Lower lobe of right lung (tissue), 2 donors: ENCODE data around the gene CCSAP. TPM values are rescaled to one million over a fixed set of nuclear protein-coding genes. Genes with fewer than 3 reads are reported as not detected.
A peak's percentile ranks its signal among the peaks of the same experiment; 100 is the strongest.

Experiments used
- ATAC-seq, 2 donors: fragments of 200-7000 bp; cut with Tn5 transposase; one replicate each; pipeline ENCODE4 v1.9.1; 2020 to 2022; ENCODE audit warnings: mild to moderate bottlenecking in 2 of 2, moderate library complexity in 2 of 2
- DNase-seq: peaks from one replicate; pipeline ENCODE4 v3.0.0-alpha.2; 2020
- H3K27ac ChIP-seq: fragments of 200-600 bp; one replicate; pipeline ENCODE4 v1.8.0; 2022
- H3K27me3 ChIP-seq: fragments of 200-600 bp; one replicate; pipeline ENCODE4 v1.8.0; 2022; ENCODE audit warnings: low read depth
- H3K36me3 ChIP-seq: fragments of 200-600 bp; one replicate; pipeline ENCODE4 v1.8.0; 2022; ENCODE audit warnings: mild to moderate bottlenecking
- H3K4me1 ChIP-seq: fragments of 200-600 bp; one replicate; pipeline ENCODE4 v1.8.0; 2022
- H3K4me3 ChIP-seq: fragments of 200-600 bp; one replicate; pipeline ENCODE4 v1.8.0; 2022; ENCODE audit warnings: mild to moderate bottlenecking
- H3K9me3 ChIP-seq: fragments of 200-600 bp; one replicate; pipeline ENCODE4 v1.8.0; 2022
- CTCF ChIP-seq: fragments of 200-600 bp; IDR thresholded peaks from one replicate; pipeline ENCODE4 v1.8.0; 2022; ENCODE audit warnings: antibody characterized with exemption, mild to moderate bottlenecking
- intact Hi-C: fragments of 100-400 bp; cut with DNase I; formaldehyde crosslinking; loops from one replicate; pipeline ENCODE4 v1.11.0; 2022
- long read RNA-seq: library from polyadenylated mRNA; unstranded; transcript quantifications from one replicate; pipeline ENCODE4 v2.0.0, GENCODE V29; 2021
- total RNA-seq: library from RNA; stranded (reverse); fragmentation: NEBNext Ultra II Directional; extraction: Animal tissue kit (Norgen Biotek cat#: 25700); gene quantifications from one replicate; pipeline ENCODE4 v1.2.1, GENCODE V29; 2021
- donor health status: DM: no; HTN: yes; CAD: no; lungs with severe emphysema.

The CCSAP gene
- 12.2 TPM for total RNA-seq
- long read RNA-seq, full-length matches to known transcripts = 14 of 20 reads
- long read RNA-seq, partial matches to known transcripts = 2 of 20 reads
- long read RNA-seq, other reads (novel, unspliced or antisense) = 4 of 20 reads

- ATAC-seq = peak; percentile 83 to 88
- no peaks in the 10 kb centered on the region for H3K36me3 ChIP-seq
- peak; percentile 71 for DNase-seq
- H3K9me3 ChIP-seq = no peaks in the 10 kb centered on the region
- H3K4me1 ChIP-seq = peaks cover 25% of the 10 kb centered on the region
- peak within 1 kb of the TSS; percentile 92 for H3K27ac ChIP-seq
- peak within 1 kb of the TSS; percentile 98 for H3K4me3 ChIP-seq
- TF ChIP-seq CTCF = no peak
- intact Hi-C loops = no loop called here
- no peaks in the 10 kb centered on the region for H3K27me3 ChIP-seq
These were observed at the start of gene CCSAP for GRCh38 chr1:229342656-229343569. Gene CCSAP, minus strand, starts transcription at chr1:229343047. Its CDS starts 582 bp downstream, at chr1:229342465.

- intact Hi-C loops = no loop called here
- H3K4me3 ChIP-seq = no peak overlapping the region
These were observed 47.3 kb upstream of the CCSAP start for GRCh38 chr1:229390130-229390529.

DNA sequence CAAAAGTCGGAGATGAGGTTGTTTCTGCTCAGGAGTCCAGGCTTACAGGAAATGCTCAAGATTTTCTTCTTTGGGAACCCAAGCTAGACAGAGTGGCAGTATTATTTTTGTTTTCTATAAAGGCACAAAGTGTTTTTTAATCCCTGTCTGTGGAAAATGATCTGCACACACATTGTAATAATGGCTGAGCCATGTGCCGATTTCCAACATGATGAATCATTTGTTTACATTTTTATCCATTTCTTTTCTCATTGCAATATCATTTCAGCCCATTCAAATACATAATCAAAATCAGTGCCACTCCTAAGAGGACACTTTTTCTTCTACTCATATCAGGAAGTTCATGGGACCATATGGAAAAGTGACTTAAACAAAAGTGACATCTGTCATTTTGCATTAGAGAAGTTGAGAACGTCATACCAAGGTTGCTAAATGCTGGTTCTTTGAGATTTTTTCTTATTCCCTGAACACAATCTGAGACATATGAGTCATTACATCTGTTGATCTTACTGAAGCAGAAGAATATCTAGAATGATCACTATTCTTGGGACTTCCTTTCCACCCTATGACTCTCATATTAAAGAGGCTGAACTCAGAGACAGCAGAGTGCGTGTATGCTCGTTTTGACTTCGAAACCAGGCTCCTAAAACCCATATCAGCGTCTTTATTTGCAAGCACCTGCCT lies 46.2 kb upstream of the CCSAP start:
- Histone ChIP-seq H3K27me3 (peaks cover 10% of the 10 kb centered on the region), H3K4me3 (no peak overlapping the region), H3K4me1 (no peaks in the 10 kb centered on the region), H3K36me3 (no peaks in the 10 kb centered on the region), H3K9me3 (no peaks in the 10 kb centered on the region), H3K27ac (no peak overlapping the region)
- intact Hi-C loops = no loop called here
- no peak for DNase-seq
- no peak for ATAC-seq
- TF ChIP-seq CTCF = no peak

More at GRCh38 chr1:229390130-229390529, 47.3 kb upstream of the CCSAP start:
- no peaks in the 10 kb centered on the region for H3K4me1 ChIP-seq
- DNase-seq (no peak), ATAC-seq (no peak)
- H3K27ac ChIP-seq = no peak overlapping the region
- TF ChIP-seq CTCF = no peak
- no peaks in the 10 kb centered on the region for H3K36me3 ChIP-seq
- H3K9me3 ChIP-seq = no peaks in the 10 kb centered on the region
- peaks cover 18% of the 10 kb centered on the region for H3K27me3 ChIP-seq

DNA sequence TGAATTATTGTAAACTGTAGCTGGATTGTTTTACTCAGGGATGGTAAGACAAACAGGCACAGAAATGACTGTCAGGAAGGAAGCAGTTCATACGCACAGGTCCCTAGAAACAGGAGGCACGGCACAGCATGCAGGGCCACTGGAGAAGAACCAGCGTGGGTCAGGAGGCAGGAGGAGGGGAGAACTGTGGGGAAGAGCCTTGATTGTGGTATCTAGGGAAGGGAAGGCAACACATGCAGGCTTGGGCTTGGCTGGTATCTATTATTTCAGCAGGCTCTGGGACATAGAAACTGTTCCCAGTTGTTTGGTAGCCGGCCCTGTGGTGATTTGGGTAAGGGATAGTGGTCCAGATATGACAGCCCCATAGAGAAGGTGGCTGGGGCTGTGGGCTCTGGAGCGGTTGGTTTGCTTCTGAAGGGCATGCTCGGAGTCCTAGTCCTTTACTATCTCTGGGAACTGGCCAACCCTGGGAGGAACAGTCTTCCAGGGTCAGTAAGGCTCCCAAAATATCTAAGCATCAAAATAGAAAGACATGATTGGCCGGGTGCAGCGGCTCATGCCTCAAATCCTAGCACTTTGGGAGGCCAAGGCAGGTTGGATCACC lies 43.1 kb upstream of the CCSAP start:
- no peaks in the 10 kb centered on the region for H3K9me3 ChIP-seq
- intact Hi-C loops = no loop called here
- no peak for DNase-seq

More for the DNA sequence above, 43.1 kb upstream of the CCSAP start:
- Histone ChIP-seq H3K4me1 (no peaks in the 10 kb centered on the region), H3K4me3 (no peak overlapping the region), H3K36me3 (no peaks in the 10 kb centered on the region), H3K27ac (no peak overlapping the region), H3K27me3 (no peaks in the 10 kb centered on the region)
- TF ChIP-seq CTCF = no peak
- ATAC-seq = no peak
